SIG-M5 treated with dmso at 0.1 percent for 504 hours (cell line): ENCODE data around the gene DHPS.
A peak's percentile ranks its signal among the peaks of the same experiment; 100 is the strongest.
"Not testable (repeated sequence)": the region's sequence is repeated elsewhere in the genome, so short reads cannot be mapped to it uniquely, and the experiment has no call there.

Experiments
- DNase-seq: peaks from one replicate; lab custom pipeline; 2025; ENCODE audit not compliant: unreplicated experiment; lab: John Stamatoyannopoulos, UW

Gene DHPS

DNA sequence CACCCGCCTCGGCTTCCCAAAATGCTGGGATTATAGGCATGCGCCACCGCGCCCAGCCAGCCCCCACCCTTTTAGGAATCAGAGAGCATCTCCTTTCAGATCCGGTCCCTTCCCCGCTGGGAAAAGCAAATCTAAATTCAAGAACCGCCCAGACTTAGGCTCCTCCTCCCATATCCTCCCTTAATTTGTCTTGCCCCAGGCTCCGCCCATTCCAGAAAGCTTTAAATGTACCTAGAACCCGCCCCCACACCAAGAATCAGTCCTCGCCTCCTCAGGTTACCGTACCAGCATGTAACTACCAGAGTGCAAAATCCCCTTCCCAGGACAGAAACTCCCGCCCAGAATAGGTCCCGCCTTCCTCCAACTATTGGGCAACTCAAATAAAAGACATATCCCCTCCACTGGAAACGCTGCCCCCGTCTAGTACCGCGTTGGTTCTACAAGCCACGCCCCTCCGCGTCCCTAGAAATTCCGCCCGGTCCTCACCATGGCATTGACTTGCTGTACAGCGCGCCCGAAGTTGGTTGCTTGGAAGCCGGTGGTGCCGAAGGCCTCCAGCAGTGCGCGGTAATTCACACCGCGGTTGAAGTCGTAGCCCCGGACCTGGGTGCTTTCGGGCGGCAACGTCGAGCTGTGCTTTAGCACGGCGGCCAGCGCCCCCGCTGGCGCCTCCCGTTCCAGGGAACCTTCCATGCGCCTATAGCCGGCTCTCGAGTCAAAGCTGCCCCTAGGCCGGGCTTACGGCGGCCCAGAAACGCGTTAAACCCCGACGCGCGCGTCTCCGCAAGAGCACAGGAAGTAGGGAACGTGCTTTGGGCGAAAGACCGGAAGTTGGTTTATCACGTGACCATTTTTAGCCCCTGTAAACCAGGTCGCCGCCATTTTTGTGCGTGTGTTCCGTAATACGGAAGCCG, at the start of gene DHPS:
Gene DHPS (minus strand): TSS at position 807 of the 914 bp plus-strand sequence. CDS start 114 bp downstream, at position 693.
- DNase-seq: peak; percentile 96

DNA sequence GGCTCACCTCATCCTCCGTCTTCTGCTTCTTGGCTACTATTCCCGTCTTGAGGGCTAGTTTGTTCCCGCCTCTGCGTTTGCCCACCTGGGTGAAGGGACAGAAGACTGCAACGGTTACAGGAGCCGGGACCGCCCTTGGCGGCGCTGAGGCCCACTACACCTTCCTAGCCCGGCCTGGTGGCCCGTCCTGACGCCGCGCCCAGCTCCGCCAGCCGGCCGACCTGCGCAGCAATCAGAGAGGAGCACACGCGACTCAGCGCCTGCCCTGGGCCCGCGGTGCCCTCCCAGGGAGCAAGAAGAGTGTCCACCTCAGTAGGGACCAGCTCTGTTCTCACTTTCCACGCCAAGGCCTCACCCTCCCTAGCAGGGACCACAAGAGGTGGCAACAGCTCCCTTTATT, 49.7 kb upstream of the DHPS start:
- no peak for DNase-seq

DNA sequence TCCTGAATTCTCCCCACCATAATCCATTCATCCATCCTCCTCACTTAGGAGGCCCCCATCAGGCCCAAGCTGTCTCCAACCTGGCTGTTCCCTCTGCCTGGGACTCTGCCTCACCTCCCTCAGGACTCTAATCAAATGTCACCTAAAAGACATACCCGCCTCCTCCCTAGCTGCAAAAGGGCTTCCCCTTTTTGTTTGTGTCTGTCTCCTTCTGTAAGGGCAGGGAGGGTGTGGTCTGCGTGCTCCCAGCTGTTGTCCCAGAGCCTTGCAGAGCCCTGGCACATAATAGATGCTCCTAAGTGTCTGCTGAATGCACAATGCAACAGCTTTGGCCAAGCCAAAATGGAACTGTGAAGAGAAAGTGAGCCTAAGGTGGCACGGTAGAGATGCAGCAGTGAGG, 48.4 kb upstream of the DHPS start:
- DNase-seq: peak; percentile 52

DNA sequence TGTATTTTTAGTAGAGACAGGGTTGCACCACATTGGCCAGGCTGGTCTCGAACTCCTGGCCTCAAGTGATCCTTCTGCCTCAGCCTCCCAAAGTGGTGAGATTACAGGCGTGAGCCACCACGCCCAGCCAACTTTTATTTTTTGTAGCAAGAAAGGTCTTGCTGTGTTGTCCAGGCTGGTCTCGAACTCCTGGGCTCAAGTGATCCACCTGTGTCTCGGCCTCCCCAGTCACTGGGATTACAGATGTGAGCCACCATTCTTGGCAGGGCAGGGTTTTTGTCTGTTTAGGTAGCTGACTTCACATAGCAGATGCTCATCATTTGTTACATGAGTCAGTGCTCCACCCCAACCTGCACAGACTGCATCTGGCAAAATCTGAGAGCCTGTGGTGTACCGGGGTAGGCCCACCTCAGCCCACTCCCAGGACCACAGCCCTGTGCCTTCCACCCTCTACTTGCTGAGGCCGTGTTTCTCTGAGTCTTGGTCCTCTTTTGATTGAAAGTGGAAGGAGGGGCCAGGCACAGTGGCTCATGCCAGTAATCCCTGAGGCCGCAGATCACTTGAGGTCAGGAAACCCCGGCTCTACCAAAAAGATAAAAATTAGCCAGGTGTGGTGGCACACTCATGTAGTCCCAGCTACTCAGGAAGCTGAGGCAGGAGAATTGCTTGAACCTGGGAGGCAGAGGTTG, 46.2 kb upstream of the DHPS start:
- no peak for DNase-seq

DNA sequence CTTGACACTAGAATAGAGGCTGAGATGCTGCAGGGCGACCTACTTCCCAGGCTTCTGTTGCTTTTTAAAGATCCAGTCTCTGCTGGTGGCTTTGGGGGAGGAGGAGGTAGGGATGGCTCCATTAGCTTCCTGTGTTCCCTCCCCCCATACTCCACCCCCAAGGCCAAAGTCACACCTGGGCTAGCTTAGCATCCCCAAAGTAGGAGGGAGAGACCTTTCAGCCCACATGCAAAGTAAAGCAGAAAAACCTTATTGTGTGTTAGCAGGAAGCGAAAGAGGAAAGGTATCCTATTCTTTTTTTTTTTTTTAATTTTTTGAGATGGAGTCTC, 45.3 kb upstream of the DHPS start:
- no peak for DNase-seq

DNA sequence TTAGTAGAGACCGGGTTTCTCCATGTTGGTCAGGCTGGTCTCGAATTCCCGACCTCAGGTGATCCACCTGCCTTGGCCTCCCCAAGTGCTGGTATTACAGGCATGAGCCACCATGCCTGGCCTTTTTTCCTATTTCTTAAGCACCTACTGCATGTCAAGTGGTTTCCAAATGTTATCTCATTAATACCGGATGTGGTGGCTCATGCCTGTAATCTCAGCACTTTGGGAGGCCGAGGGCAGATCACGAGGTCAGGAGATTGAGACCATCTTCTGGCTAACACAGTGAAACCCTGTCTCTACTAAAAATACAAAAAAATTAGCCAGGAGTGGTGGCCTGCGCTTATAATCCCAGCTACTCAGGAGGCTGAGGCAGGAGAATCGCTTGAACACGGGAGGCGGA, 43.9 kb upstream of the DHPS start:
- not testable (repeated sequence) for DNase-seq

DNA sequence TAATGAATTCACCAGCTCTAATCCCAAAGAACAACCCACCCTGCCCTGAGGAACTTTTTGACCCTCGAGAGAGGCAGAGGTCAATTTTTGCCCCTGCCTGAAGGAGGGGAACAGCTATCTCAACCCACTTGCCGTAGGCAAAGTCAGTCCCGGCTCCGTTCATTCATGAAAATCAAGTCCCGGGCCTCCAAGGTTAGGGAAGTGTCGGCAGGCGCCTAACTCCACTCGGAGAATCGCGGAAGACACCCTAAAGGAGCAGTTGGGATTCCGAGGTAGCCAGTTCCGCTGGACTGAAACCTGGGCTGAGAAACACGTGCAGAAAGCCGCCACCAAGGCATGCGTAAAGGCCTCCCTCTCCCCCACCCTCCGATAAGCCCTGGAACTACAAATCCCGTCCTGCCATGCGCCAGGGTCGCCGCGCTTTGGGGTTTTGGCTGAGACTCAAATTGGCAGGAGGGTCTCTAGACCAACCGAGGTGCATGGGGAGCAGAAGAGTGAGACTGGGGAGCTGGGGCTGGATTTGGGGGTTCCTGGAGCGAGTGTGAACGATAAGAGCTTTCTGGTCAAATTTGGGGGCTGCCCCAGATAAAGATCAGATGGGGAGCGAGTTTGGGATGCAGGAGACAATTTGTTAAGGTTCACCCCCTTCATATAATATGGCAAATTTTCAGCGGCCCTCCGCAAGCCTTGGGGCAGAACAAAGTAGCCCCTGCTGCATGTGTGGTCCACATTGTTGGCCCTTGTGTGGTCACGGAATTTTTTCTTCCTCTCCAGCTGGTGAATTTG, 42.2 kb upstream of the DHPS start, which contains the start of gene TNPO2:
Gene TNPO2 (minus strand): TSS at position 292 of the 786 bp plus-strand sequence. CDS start 2,955 bp downstream, outside the sequence.
- DNase-seq: peak; percentile 78

DNA sequence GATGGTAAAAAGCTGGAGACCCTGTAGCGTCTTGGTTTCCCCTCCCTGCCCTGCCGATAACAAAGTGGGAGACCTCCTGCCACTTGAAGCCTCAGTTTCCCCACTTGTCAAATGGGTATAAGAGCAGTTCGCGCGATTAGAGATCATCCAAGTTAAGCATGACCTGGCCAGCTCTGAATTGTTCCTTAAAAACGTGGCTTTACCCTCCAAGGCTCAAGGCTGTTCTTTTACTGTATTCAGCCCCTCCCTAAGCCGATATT, 41.6 kb upstream of the DHPS start:
- DNase-seq: peak; percentile 13

DNA sequence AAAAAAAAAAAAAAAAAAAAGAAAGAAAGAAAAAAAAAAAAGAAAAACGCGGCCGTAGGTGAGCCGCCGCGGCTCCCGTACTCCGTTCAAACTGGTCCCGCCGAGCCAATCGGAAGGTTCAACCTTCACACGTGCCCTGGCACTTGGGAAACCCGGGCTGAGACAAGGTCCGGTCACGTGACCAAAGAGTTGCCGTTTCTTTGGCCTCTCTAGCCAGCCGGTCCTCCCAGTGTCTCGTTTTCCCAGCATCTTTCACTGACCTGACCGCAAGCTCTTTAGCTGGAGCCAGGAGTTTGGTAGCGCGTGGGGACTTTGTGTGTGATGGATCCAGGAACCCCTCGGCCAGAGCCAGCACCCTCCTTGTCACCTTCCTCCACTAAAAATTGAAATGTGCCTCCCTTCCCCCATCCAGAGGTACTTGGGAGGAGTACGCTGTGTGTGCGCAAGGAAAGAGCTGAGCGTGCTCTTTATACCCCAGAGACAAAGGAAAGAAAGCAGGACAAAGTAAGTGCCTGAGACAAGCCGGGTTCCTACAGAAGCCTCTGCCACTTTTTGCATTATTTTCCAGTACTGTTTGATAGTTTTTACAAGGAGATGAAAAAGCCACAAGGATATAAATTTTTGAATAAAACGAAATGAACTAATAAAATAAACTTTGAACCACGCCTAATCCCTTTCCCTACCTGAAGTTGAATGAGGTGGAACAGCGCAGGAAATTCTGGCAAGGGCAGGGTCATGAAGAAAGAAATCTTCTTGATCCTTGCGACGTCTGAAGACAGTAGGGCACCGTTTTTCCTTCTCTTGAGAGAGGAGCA, 41.1 kb upstream of the DHPS start:
- peak; percentile 98 for DNase-seq

DNA sequence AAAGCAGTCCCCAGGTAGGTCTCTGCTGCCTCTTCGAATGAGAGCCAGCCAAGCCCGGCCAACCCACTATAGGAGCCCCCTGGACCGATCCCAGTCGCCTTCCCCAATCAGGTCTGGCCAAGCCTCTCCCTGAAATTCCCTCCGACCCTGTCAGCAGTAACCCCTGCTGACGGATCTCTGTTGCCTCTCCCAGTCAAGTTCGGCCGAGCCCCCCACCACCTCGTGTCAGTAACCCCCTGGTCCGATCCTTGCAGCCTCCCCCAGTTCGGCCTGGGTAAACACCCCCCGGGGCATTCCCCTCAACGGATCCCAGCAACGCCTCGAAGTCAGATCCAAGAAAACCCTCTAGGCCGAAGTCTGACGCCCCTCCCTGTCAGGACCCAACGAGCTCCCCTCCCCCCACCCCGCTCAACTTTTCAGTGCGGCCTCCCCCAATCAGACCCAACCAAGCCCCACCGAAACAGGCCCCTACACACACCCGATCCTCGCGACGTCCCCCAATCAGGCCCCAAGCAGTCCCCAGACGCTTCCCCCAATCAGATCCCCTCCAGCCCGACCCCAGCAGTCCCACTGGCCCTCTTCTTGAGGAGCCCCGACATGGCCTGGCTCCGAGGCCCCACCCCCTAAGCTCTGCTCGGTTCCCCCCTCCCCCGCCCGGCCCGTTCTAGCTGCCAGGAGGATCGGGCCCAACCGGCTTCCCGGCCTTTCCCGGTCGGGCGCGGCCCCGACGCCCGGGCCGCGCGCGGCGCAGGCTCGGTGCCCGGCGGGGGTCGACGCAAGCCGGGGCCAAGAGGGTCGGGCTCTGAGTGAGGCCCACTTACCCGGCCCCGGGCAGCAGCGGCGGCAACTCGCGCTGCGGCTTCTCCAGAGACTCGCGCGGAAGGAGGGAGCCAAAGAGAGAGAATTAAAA, 40.2 kb upstream of the DHPS start:
- DNase-seq: peak; percentile 21

DNA sequence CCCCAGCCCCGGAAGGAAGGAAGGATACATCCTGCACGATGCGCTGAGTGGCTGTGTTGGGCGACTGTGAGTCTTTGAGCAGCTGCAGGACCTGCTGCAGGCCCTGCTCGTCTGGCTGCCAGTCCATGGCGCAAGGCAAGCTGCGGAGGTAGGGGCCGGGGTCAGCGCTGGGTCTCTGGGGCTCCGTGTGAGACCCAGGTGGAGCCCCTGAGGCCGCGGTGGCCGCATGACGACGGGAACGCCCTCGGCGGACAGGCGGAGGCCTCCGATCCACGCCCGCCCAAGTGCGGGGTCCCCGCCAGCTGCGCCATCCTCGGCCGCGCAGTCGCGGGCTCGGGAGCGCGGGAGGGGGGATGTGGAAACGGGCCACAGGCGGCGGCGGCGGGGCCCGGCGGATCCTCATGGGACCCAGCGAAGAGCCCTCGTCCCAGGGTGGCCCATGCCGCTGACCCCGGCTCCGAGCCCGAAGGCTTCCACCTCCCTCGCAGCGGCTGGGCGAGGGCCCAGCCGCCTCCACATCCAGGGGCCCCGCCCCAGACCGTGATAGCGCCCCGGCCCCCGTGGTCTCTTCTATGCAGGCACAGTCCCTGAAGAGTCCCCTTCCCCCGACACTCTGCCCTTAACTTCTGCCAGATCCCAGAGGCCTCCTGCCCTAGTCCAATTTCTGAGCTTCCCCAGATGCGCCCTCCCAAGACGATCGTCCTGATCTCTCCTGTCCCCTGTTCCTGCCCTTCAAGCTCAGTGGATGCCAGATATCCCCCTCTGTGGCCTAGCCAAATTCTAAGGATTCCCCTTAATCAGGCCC, 39.4 kb upstream of the DHPS start:
- no peak for DNase-seq

DNA sequence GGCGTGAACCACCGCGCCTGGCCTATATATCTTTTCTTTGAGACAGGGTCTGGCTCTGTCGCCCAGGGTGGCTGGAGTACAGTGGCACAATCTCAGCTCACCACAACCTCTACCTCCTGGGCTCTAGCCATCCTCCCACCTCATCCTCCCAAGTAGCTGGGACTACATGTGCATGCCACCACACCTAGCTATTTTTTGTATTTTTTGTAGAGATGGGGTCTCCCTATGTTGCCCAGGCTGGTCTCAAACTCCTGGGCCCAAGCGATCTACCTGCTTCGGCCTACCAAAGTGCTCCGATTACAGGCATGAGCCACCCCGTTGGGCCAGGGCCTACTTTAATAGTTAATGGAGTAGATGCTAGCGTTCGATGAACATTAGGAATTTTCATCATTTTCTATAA, 38.6 kb upstream of the DHPS start:
- no peak for DNase-seq

DNA sequence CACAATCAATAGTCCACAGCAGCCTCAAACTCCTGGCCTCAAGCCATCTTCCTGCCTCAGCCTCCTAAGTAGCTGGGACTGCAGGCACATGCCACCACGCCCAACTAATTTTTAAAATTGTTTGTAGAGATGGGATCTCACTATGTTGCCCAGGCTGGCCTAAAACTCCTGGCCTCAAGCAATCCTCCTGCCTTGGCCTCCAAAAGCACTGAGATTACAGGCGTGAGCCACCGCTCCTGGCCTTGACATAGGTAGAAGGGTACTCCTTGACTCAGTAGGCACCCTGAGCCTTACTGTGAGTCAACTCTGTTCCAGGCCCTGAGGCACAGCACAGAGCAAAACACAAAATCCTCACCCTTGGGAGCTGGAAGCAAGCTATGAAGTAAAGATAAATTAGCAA, 34.2 kb upstream of the DHPS start:
- DNase-seq: no peak

DNA sequence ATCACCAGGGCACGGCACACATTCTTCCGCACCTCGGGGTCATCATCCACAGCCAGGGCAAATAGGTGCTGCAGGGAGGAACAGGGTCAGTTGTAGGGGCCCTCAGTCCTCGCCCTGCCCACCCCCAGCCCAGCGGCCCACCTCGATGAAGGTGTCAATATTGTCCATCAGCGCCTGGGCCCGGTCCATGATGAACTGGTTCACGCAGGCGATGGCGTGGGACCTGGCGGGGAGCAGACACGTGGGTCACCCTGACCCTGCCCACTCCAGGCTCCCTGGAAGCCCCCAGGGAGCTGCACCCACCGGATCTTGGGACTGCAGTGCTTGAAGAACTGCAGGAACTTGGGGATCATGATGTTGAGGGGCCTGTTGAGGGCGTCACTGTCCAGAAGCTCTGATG, 33.4 kb upstream of the DHPS start:
- DNase-seq: no peak

DNA sequence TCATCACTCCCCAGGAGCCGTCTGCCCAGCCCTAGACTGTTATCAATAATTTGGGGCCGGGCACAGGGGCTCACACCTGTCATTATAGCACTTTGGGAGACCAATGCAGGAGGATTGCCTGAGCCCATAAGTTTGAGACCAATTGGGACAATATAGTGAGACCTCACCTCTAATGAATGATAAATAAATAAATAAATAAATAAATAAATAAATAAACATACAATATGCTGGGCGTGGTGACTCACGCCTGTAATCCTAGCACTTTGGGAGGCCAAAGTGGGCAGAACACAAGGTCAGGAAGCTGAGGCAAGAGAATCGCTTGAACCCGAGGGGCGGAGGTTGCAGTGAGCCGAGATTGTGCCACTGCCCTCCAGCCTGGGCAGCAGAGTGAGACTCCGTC, 31.6 kb upstream of the DHPS start:
- not testable (repeated sequence) for DNase-seq

DNA sequence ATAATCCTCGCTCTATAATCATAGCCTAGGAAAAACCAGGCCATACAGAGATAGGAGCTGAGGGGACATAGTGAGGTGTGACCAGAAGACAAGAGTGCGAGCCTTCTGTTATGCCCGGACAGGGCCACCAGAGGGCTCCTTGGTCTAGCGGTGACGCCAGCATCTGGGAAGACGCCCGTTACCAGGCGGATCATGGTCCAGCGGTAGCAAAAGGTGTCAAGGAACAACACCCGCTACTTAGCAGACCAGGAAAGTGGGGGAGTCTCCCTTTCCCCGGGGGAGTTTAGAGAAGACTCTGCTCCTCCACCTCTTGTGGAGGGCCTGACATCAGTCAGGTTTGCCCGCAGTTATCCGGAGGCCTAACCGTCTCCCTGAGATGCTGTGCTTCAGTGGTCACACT, 30.4 kb upstream of the DHPS start:
- DNase-seq: not testable (repeated sequence)

DNA sequence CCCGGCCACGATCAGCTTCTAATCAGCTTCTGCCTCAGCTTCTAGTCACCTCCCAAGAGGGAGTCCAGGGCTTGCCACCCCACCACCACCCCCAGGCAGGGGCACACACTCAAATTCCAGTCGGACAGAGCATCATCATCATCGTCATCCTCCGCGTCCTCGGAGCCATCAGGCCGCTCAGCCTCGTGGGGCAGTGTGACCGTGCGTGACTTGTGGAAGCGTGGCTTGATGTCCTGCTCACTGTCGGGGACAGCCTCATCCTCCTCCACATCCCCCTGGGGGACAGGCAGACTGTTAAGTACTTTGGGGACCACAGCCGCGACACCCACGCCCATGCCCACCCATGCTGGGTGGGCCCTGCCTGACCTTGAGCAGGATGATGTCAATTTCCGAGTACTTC, 29.5 kb upstream of the DHPS start:
- DNase-seq: no peak

DNA sequence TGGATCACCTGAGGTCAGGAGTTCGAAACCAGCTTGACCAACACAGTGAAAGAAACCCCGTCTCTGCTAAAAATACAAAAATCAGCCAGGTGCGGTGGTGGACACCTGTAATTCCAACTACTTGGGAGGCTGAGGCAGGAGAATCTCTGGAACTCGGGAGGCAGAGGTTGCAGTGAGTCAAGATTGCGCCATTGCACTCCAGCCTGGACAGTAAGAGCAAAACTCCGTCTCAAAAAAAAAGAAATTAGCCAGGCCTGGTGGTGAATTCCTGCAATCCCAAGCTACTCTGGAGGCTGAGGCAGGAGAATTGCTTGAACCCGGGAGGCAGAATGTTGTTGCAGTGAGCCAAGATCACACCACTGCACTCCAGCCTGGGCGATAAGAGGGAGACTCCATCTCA, 27.0 kb upstream of the DHPS start:
- no peak for DNase-seq

DNA sequence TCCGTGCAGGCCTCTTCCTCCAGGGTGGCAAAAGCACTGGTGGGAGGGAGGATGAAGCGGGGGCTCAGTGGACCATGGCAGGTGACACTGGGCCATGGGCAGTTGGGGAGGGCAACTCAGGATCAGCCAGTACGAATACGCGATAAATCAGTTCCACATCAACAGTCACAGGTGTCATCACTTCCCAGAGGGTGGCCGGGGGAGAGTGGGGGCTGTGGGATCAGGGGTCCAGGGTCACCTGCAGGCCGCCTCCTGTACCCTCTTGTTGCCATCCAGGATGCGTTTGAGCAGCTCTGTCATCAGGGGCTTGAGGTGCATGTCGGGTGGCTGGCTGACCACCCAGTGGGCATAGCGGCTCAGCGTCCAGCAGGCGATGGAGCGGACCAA, 24.6 kb upstream of the DHPS start:
- no peak for DNase-seq
